Measurements from ENCODE around the gene VSIG8. TPM values are rescaled to one million over a fixed set of nuclear protein-coding genes. Genes with fewer than 3 reads are reported as not detected.
A peak's percentile ranks its signal among the peaks of the same experiment; 100 is the strongest.

The VSIG8 gene
- total RNA-seq, 1 donor from 2014 or later: not detected

DNA sequence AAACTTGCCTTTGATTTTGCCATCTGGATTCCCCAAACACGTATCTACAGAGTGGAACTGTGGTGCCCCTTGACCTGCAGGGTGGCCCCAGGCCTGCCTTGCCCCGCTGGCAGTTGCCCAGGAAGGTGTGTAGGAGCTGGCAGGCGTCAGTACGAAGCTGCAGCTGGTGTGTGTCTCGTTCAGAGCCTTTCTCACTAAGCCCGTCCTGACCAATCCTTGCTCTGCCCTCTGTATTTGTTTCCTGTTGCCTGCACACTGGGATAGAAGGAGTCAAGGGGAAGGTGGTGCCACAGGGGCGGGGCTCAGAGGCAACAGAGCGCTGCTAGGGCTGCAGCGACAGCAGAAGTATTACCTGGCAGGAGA, 5.2 kb upstream of the VSIG8 start:
- H3K27me3 ChIP-seq (ENCODE audit: control insufficient read depth, insufficient read depth, low read length): no peaks in the 10 kb centered on the region

DNA sequence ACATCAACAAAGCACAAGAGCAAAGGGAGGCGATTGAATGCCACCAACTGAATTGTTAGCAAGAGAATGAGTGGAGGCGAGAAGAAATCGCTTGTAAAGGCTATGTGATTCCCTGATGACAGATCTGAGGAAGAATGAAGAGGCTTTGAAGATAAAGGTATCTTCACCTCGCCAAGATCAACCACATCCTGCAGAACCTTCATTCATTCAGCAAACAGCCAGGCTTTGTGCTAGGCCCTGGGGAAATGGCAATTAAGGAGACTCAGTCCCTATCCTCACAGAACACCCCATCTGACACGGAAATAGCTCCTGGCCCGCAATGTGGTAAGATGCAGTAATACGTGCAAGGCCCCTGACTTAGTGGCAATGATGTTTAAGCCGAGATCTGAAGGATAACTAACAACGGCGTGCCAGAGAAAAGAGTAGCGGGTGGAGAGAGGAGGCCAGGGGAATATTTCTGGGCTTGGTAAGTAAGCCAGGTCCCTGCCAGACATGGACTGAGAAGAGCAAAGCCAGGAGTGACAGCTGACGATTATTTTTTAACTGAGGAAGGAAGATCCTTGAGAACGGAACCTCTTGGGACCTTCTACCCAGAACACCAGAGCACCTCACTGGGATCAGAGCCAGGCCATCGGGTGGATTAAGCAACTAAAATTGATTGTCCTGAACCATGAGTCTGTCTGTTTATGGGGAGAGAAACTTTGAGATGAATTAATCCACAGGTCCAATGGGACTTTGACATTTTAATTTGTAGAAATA, 4.6 kb upstream of the VSIG8 start:
- H3K4me3 ChIP-seq (ENCODE audit: low read depth, low read length): no peak overlapping the region
- H3K27me3 ChIP-seq (ENCODE audit: control insufficient read depth, insufficient read depth, low read length): no peaks in the 10 kb centered on the region
- TF ChIP-seq, protein P1, sequence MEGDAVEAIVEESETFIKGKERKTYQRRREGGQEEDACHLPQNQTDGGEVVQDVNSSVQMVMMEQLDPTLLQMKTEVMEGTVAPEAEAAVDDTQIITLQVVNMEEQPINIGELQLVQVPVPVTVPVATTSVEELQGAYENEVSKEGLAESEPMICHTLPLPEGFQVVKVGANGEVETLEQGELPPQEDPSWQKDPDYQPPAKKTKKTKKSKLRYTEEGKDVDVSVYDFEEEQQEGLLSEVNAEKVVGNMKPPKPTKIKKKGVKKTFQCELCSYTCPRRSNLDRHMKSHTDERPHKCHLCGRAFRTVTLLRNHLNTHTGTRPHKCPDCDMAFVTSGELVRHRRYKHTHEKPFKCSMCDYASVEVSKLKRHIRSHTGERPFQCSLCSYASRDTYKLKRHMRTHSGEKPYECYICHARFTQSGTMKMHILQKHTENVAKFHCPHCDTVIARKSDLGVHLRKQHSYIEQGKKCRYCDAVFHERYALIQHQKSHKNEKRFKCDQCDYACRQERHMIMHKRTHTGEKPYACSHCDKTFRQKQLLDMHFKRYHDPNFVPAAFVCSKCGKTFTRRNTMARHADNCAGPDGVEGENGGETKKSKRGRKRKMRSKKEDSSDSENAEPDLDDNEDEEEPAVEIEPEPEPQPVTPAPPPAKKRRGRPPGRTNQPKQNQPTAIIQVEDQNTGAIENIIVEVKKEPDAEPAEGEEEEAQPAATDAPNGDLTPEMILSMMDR (IDR thresholded peaks at IDR 0.05; ENCODE audit: insufficient read depth, low read length, poor library complexity, severe bottlenecking): no peak
- no peak for DNase-seq (ENCODE audit: low read depth)
- no peaks in the 10 kb centered on the region for H3K36me3 ChIP-seq (ENCODE audit: control insufficient read depth, insufficient read depth, low read length)

More for the DNA sequence above, 5.2 kb upstream of the VSIG8 start:
- TF ChIP-seq, protein P1 (IDR thresholded peaks at IDR 0.05; ENCODE audit: insufficient read depth, low read length, poor library complexity, severe bottlenecking): no peak
- peak; percentile 51 for DNase-seq (ENCODE audit: low read depth)
- Histone ChIP-seq H3K4me3 (ENCODE audit: low read depth, low read length) (no peak overlapping the region), H3K36me3 (ENCODE audit: control insufficient read depth, insufficient read depth, low read length) (no peaks in the 10 kb centered on the region)

DNA sequence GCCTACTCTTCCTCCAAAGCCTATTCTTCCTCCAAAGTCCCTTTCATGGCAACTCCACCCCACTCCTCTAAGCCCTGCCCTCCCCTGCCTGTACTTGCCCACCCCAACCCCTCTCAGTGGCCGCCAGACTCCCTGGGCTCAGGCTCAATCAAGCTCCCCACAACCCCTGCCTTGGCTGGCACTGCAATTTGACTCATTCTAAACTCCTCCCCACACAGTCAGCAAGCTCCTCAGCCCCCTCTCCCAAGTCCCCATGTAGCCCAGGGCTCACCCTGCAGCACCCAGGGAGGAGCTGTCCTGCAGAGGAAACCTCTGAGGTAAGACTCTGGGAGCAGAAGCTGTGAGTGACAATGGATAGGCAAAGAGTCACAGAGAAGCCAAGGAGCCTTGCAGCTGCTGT, 3.6 kb upstream of the VSIG8 start:
- no peak for DNase-seq (ENCODE audit: low read depth)
- TF ChIP-seq, protein P1 (IDR thresholded peaks at IDR 0.05; ENCODE audit: insufficient read depth, low read length, poor library complexity, severe bottlenecking): no peak
- Histone ChIP-seq H3K27me3 (ENCODE audit: control insufficient read depth, insufficient read depth, low read length) (no peaks in the 10 kb centered on the region), H3K36me3 (ENCODE audit: control insufficient read depth, insufficient read depth, low read length) (no peaks in the 10 kb centered on the region), H3K4me3 (ENCODE audit: low read depth, low read length) (no peak overlapping the region)

DNA sequence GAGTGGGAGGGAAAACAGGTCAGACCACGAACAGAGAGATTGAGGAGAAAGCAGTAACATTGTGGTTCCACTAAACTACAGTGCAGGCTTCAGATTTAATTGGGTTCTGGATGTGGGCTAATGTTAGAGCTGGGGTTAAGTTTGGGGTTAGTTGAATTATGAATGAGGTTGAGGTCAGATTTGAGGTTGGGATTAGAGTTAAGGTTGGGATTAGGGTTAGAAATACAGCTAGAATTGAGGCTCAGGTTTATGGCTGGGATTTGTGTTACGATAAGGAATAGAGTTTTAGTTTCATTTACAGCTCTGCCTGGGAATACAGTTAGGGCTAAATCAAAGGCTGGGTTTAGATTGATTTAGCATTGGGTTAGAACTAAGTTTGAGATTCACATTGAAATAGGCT, 1.8 kb upstream of the VSIG8 start:
- Histone ChIP-seq H3K27me3 (ENCODE audit: control insufficient read depth, insufficient read depth, low read length) (no peaks in the 10 kb centered on the region), H3K4me3 (ENCODE audit: low read depth, low read length) (no peak overlapping the region), H3K36me3 (ENCODE audit: control insufficient read depth, insufficient read depth, low read length) (no peaks in the 10 kb centered on the region)
- no peak for DNase-seq (ENCODE audit: low read depth)
- TF ChIP-seq, protein P1 (IDR thresholded peaks at IDR 0.05; ENCODE audit: insufficient read depth, low read length, poor library complexity, severe bottlenecking): no peak

DNA sequence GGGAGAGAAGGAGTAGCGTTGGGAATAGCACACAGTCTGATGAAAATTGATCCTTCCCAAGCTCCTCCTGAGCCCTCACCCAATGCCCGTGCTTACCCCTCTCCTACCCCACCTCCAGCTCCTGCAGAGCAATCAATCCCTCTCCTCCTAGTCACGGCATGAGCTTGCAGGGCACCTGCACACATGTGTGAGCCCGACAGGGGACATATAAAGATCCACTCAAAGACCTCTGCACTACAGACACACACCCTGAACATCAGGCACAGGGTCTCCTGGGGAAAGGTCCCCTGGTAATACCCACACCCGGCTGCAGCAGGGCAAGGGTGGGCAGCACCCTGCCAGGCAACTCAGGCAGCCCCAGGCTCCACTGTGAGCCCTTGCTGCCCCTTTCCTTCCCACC, 426 bp downstream of the VSIG8 start:
- TF ChIP-seq, protein P1 (IDR thresholded peaks at IDR 0.05; ENCODE audit: insufficient read depth, low read length, poor library complexity, severe bottlenecking): no peak
- Histone ChIP-seq H3K27me3 (ENCODE audit: control insufficient read depth, insufficient read depth, low read length) (no peaks in the 10 kb centered on the region), H3K4me3 (ENCODE audit: low read depth, low read length) (no peak overlapping the region), H3K36me3 (ENCODE audit: control insufficient read depth, insufficient read depth, low read length) (no peaks in the 10 kb centered on the region)
- DNase-seq (ENCODE audit: low read depth): no peak

DNA sequence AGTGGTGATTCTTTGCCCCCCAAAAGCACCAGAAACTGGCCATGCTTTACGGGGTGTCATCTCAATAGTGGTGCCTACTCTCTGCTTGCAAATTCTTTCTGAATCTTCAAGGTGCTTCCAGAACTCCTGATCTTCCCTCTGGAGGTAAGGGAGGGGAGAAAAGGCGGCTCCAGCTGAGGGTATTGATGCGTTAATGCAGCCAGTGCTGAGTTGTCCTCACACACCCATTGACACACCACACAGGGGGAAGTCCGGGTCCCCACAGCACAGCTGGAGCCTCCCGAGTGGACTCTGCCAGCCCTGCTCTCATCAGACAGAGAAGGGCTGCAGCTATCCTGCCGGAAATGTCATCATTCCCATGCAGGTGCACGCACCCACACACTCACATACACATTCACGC, 1.2 kb downstream of the VSIG8 start:
- no peak for DNase-seq (ENCODE audit: low read depth)
- Histone ChIP-seq H3K4me3 (ENCODE audit: low read depth, low read length) (no peak overlapping the region), H3K27me3 (ENCODE audit: control insufficient read depth, insufficient read depth, low read length) (no peaks in the 10 kb centered on the region), H3K36me3 (ENCODE audit: control insufficient read depth, insufficient read depth, low read length) (no peaks in the 10 kb centered on the region)
- TF ChIP-seq, protein P1 (IDR thresholded peaks at IDR 0.05; ENCODE audit: insufficient read depth, low read length, poor library complexity, severe bottlenecking): no peak
